Measurements from ENCODE around the gene PCDHGA1. TPM values are rescaled to one million over a fixed set of nuclear protein-coding genes. Genes with fewer than 3 reads are reported as not detected.
A peak's percentile ranks its signal among the peaks of the same experiment; 100 is the strongest.

Gene PCDHGA1
- total and polyA plus RNA-seq, 4 donors = 0.91 to 1.6 (median 1.0) TPM; not detected in 1

- Histone ChIP-seq H3K4me1 (ENCODE audit: control insufficient read depth in 1 of 2, insufficient read depth in 2 of 2, low read length in 2 of 2) (peaks cover 0 to 12% of the 10 kb centered on the region in 2 donors), H3K27ac (ENCODE audit: low read depth in 1 of 2, low read length in 2 of 2) (no peak overlapping the region), H3K36me3 (ENCODE audit: control insufficient read depth in 1 of 2, insufficient read depth in 2 of 2, low read length in 1 of 2) (no peaks in the 10 kb centered on the region), H3K4me3 (ENCODE audit: low read length in 2 of 2) (peak overlapping the region; percentile 6 to 47), H3K9me3 (ENCODE audit: control insufficient read depth, low read length) (no peaks in the 10 kb centered on the region), H3K27me3 (ENCODE audit: control insufficient read depth in 1 of 2, insufficient read depth in 2 of 2, low read length in 1 of 2) (no peaks in the 10 kb centered on the region)
- 22 to 30% methylated on average over 24 of the region's 24 CpGs for WGBS, 2 donors
- intact Hi-C loops (cut with DNase I) = loop anchor here (2.0 to 5.0 kb wide), 3 partner anchors 35 to 84 kb away; no protein-coding TSS in a partner anchor
- ATAC-seq (ENCODE audit: low FRiP score) (no peak), DNase-seq (no peak)
Measured at GRCh38 chr5:141477044-141477575, 146.8 kb downstream of the PCDHGA1 start.

- H3K27ac ChIP-seq (ENCODE audit: low read depth in 1 of 2, low read length in 2 of 2) = no peak overlapping the region
- H3K36me3 ChIP-seq (ENCODE audit: control insufficient read depth in 1 of 2, insufficient read depth in 2 of 2, low read length in 1 of 2) = no peaks in the 10 kb centered on the region
- H3K4me3 ChIP-seq (ENCODE audit: low read length in 2 of 2) = peak overlapping the region in 1 of 2 donors; percentile 47
- no peak for DNase-seq
- intact Hi-C loops (cut with DNase I) = loop anchor here (2.0 to 5.0 kb wide), 3 partner anchors 34 to 83 kb away; no protein-coding TSS in a partner anchor
- WGBS, 2 donors = 60 to 64% methylated on average over 13 of the region's 13 CpGs
- no peak for ATAC-seq (ENCODE audit: low FRiP score)
- no peaks in the 10 kb centered on the region for H3K9me3 ChIP-seq (ENCODE audit: control insufficient read depth, low read length)
- H3K4me1 ChIP-seq (ENCODE audit: control insufficient read depth in 1 of 2, insufficient read depth in 2 of 2, low read length in 2 of 2) = peaks cover 0 to 12% of the 10 kb centered on the region in 2 donors
- H3K27me3 ChIP-seq (ENCODE audit: control insufficient read depth in 1 of 2, insufficient read depth in 2 of 2, low read length in 1 of 2) = no peaks in the 10 kb centered on the region
Measured at GRCh38 chr5:141477815-141478214, 147.5 kb downstream of the PCDHGA1 start.

- WGBS, 2 donors = 44 to 46% methylated on average over 20 of the region's 20 CpGs
- no peak for ATAC-seq (ENCODE audit: low FRiP score)
- Histone ChIP-seq H3K36me3 (ENCODE audit: control insufficient read depth in 1 of 2, insufficient read depth in 2 of 2, low read length in 1 of 2) (no peaks in the 10 kb centered on the region), H3K4me3 (ENCODE audit: low read length in 2 of 2) (peak overlapping the region in 1 of 2 donors; percentile 47), H3K27me3 (ENCODE audit: control insufficient read depth in 1 of 2, insufficient read depth in 2 of 2, low read length in 1 of 2) (no peaks in the 10 kb centered on the region), H3K9me3 (ENCODE audit: control insufficient read depth, low read length) (no peaks in the 10 kb centered on the region), H3K4me1 (ENCODE audit: control insufficient read depth in 1 of 2, insufficient read depth in 2 of 2, low read length in 2 of 2) (peaks cover 0 to 12% of the 10 kb centered on the region in 2 donors), H3K27ac (ENCODE audit: low read depth in 1 of 2, low read length in 2 of 2) (no peak overlapping the region)
- intact Hi-C loops (cut with DNase I) = loop anchor here in 1 of 2 donors (5.0 kb wide), 1 partner anchor 34 kb away; no protein-coding TSS in a partner anchor
- DNase-seq = no peak
Measured at GRCh38 chr5:141478321-141478945, 148.1 kb downstream of the PCDHGA1 start.

GRCh38 chr5:141479776-141480175 lies 149.5 kb downstream of the PCDHGA1 start:
- intact Hi-C loops (cut with DNase I) = loop anchor here in 1 of 2 donors (5.0 kb wide), 1 partner anchor 33 kb away; no protein-coding TSS in a partner anchor
- H3K27ac ChIP-seq (ENCODE audit: low read depth in 1 of 2, low read length in 2 of 2) = no peak overlapping the region
- peaks cover 0 to 21% of the 10 kb centered on the region in 2 donors for H3K4me1 ChIP-seq (ENCODE audit: control insufficient read depth in 1 of 2, insufficient read depth in 2 of 2, low read length in 2 of 2)
- peak overlapping the region in 1 of 2 donors; percentile 43 for H3K4me3 ChIP-seq (ENCODE audit: low read length in 2 of 2)
- H3K27me3 ChIP-seq (ENCODE audit: control insufficient read depth in 1 of 2, insufficient read depth in 2 of 2, low read length in 1 of 2) = no peaks in the 10 kb centered on the region
- no peaks in the 10 kb centered on the region for H3K36me3 ChIP-seq (ENCODE audit: control insufficient read depth in 1 of 2, insufficient read depth in 2 of 2, low read length in 1 of 2)
- ATAC-seq (ENCODE audit: low FRiP score) (no peak), DNase-seq (no peak)
- H3K9me3 ChIP-seq (ENCODE audit: control insufficient read depth, low read length) = no peaks in the 10 kb centered on the region

DNA sequence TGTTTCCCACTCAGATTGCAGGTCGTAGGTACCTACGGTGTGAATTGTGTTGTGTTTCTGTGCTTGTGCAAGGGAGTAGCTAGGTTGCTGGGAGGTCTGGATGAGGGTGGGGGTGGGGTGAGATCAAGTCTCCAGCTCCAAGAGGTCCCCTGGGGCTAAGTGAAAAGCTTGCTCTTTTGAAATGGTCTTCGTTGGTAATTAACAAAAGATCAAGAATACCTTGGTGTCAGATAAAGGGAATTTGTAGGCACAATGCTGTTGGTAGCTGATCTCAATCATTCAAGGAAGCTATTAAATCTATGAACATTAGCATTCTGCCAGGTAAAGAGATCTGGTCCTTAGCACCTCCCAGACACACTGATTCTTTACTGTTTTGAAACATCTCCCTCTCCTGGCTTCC lies 153.6 kb downstream of the PCDHGA1 start:
- H3K4me3 ChIP-seq (ENCODE audit: low read length in 2 of 2) = no peak overlapping the region
- ATAC-seq (ENCODE audit: low FRiP score) (no peak), DNase-seq (no peak)
- no peaks in the 10 kb centered on the region for H3K36me3 ChIP-seq (ENCODE audit: control insufficient read depth in 1 of 2, insufficient read depth in 2 of 2, low read length in 1 of 2)
- H3K9me3 ChIP-seq (ENCODE audit: control insufficient read depth, low read length) = no peaks in the 10 kb centered on the region
- intact Hi-C loops (cut with DNase I) = no loop called here
- WGBS, 2 donors = 46 to 48% methylated on average over 3 of the region's 3 CpGs
- H3K27me3 ChIP-seq (ENCODE audit: control insufficient read depth in 1 of 2, insufficient read depth in 2 of 2, low read length in 1 of 2) = no peaks in the 10 kb centered on the region
- no peak overlapping the region for H3K27ac ChIP-seq (ENCODE audit: low read depth in 1 of 2, low read length in 2 of 2)
- H3K4me1 ChIP-seq (ENCODE audit: control insufficient read depth in 1 of 2, insufficient read depth in 2 of 2, low read length in 2 of 2) = peaks cover 0 to 13% of the 10 kb centered on the region in 2 donors

DNA sequence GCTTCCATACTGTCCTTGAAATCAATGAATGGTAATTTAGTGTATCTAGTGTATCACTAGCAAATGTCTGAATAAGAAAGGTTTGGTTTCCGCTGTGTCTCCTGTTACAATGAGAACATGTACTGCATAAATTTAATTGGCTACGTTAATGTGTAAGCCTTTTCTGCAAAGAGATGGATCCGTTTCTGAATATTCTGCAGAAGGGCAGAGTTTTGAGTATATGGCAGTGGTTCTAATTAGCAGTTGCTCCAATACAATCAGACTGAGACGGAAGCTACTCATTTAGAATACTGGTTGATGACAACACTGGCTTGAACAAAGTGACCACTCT lies 154.0 kb downstream of the PCDHGA1 start:
- WGBS, 2 donors = 7 to 11% methylated on average over 4 of the region's 4 CpGs
- H3K9me3 ChIP-seq (ENCODE audit: control insufficient read depth, low read length) = no peaks in the 10 kb centered on the region
- H3K36me3 ChIP-seq (ENCODE audit: control insufficient read depth in 1 of 2, insufficient read depth in 2 of 2, low read length in 1 of 2) = no peaks in the 10 kb centered on the region
- H3K4me1 ChIP-seq (ENCODE audit: control insufficient read depth in 1 of 2, insufficient read depth in 2 of 2, low read length in 2 of 2) = peaks cover 0 to 13% of the 10 kb centered on the region in 2 donors
- H3K4me3 ChIP-seq (ENCODE audit: low read length in 2 of 2) = peak overlapping the region; percentile 42 to 44
- intact Hi-C loops (cut with DNase I) = no loop called here
- H3K27me3 ChIP-seq (ENCODE audit: control insufficient read depth in 1 of 2, insufficient read depth in 2 of 2, low read length in 1 of 2) = no peaks in the 10 kb centered on the region
- ATAC-seq (ENCODE audit: low FRiP score) (no peak), DNase-seq (no peak)
- H3K27ac ChIP-seq (ENCODE audit: low read depth in 1 of 2, low read length in 2 of 2) = no peak overlapping the region

DNA sequence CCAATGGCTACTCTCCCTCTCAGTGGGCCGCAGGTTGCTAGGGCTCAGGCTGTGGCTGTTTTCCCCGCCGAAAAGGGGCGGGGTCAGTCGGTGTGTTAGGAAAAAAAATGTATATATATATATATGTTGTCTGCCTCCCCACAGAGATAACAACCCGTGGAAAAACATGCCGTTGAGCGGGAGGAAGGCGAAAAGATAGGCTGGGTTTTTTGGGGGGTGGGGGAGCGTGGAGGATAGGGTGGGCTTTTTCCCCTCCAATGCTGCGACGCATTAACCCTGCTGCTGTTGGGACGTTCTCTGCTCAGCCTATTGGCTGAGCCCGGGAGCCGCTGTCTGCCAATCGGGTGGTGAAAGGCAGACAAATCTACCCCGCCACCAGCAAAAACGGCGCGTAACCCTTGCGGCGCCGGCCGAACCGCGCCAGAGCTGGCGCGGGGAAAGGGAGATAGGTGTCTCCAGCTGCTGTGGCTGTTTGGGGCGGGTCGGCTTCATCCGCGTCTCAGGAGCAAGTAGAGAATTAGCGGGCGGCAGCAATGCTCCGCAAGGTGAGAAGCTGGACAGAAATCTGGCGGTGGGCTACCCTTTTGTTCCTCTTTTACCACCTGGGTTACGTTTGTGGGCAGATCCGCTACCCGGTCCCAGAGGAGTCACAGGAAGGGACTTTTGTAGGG lies 154.5 kb downstream of the PCDHGA1 start, which contains the start of gene PCDHGC4:
Gene PCDHGC4 (plus strand): TSS at position 390 of the 671 bp plus-strand sequence. CDS start 144 bp downstream, at position 534.
- intact Hi-C loops (cut with DNase I) = no loop called here
- H3K27ac ChIP-seq (ENCODE audit: low read depth in 1 of 2, low read length in 2 of 2) = no peak within 1 kb of the TSS

DNA sequence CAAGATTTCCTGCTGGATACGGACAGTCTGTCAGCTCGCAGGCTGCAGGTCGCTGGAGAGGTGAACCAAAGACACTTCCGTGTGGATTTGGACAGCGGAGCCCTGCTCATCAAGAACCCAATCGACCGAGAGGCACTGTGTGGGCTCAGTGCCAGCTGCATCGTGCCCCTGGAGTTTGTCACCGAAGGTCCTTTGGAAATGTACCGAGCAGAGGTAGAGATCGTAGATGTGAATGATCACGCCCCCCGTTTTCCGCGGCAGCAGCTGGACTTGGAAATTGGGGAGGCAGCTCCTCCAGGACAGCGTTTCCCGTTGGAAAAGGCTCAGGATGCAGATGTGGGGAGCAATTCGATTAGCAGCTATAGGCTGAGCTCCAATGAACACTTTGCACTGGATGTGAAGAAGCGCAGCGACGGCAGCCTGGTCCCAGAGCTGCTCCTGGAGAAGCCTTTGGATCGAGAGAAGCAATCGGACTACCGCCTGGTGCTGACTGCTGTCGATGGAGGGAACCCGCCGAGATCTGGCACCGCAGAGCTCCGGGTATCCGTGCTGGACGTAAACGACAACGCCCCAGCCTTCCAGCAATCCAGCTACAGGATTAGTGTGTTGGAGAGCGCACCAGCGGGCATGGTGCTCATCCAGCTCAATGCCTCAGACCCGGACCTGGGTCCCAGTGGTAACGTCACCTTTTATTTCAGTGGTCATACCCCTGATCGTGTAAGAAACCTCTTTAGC lies 155.2 kb downstream of the PCDHGA1 start:
- ATAC-seq (ENCODE audit: low FRiP score) (no peak), DNase-seq (peak in 1 of 2 donors; percentile 78)
- Histone ChIP-seq H3K4me1 (ENCODE audit: control insufficient read depth in 1 of 2, insufficient read depth in 2 of 2, low read length in 2 of 2) (peaks cover 0 to 13% of the 10 kb centered on the region in 2 donors), H3K9me3 (ENCODE audit: control insufficient read depth, low read length) (no peaks in the 10 kb centered on the region), H3K27ac (ENCODE audit: low read depth in 1 of 2, low read length in 2 of 2) (no peak overlapping the region), H3K27me3 (ENCODE audit: control insufficient read depth in 1 of 2, insufficient read depth in 2 of 2, low read length in 1 of 2) (no peaks in the 10 kb centered on the region), H3K4me3 (ENCODE audit: low read length in 2 of 2) (no peak overlapping the region), H3K36me3 (ENCODE audit: control insufficient read depth in 1 of 2, insufficient read depth in 2 of 2, low read length in 1 of 2) (no peaks in the 10 kb centered on the region)
- 65 to 67% methylated on average over 38 of the region's 38 CpGs for WGBS, 2 donors
- intact Hi-C loops (cut with DNase I) = no loop called here

More for the DNA sequence above, 154.5 kb downstream of the PCDHGA1 start, which contains the start of gene PCDHGC4:
- no peaks in the 10 kb centered on the region for H3K36me3 ChIP-seq (ENCODE audit: control insufficient read depth in 1 of 2, insufficient read depth in 2 of 2, low read length in 1 of 2)
- DNase-seq = no peak
- no peaks in the 10 kb centered on the region for H3K27me3 ChIP-seq (ENCODE audit: control insufficient read depth in 1 of 2, insufficient read depth in 2 of 2, low read length in 1 of 2)
- no peaks in the 10 kb centered on the region for H3K9me3 ChIP-seq (ENCODE audit: control insufficient read depth, low read length)
- peaks cover 0 to 13% of the 10 kb centered on the region in 2 donors for H3K4me1 ChIP-seq (ENCODE audit: control insufficient read depth in 1 of 2, insufficient read depth in 2 of 2, low read length in 2 of 2)
- ATAC-seq (ENCODE audit: low FRiP score) = peak; percentile 19
- 2 to 3% methylated on average over 39 of the region's 39 CpGs for WGBS, 2 donors
- H3K4me3 ChIP-seq (ENCODE audit: low read length in 2 of 2) = peak within 1 kb of the TSS; percentile 42 to 44

All from aorta (tissue), 5 donors.